Stimulated activated CD8-positive, alpha-beta memory T cell treated with anti-CD3 and anti-CD28 coated beads, Interleukin-7, amount 100 ng/mL, for 1 hour (primary cell): ENCODE results near the gene GPR173.

Experiments
- DNase-seq, 2 donors: peaks; one replicate each; pipeline ENCODE4 v3.0.0-alpha.2; 2020; ENCODE audit warnings: low read depth in 2 of 2

Gene GPR173

GRCh38 chrX:53048169-53049126 is at the start of gene GPR173:
TSS of gene GPR173 (plus strand) at chrX:53048789. CDS start at chrX:53076622, 27,833 bp downstream.
- no peak for DNase-seq

- no peak for DNase-seq
These were observed 48.0 kb upstream of the GPR173 start for GRCh38 chrX:53000447-53001135.

GRCh38 chrX:53001958-53002357 is 46.6 kb upstream of the GPR173 start:
- DNase-seq = no peak

- no peak for DNase-seq
These were observed 45.5 kb upstream of the GPR173 start for GRCh38 chrX:53003111-53003510.

GRCh38 chrX:53004038-53004437 is 44.6 kb upstream of the GPR173 start:
- no peak for DNase-seq

- no peak for DNase-seq
These were observed 43.8 kb upstream of the GPR173 start for GRCh38 chrX:53004811-53005210.

- DNase-seq = no peak
These were observed 43.3 kb upstream of the GPR173 start for GRCh38 chrX:53005327-53005726.

- DNase-seq = no peak
These were observed 39.6 kb upstream of the GPR173 start for GRCh38 chrX:53009032-53009431.

GRCh38 chrX:53013291-53013690 is 35.3 kb upstream of the GPR173 start:
- no peak for DNase-seq

GRCh38 chrX:53018627-53019026 is 30.0 kb upstream of the GPR173 start:
- no peak for DNase-seq

- DNase-seq = no peak
These were observed 26.2 kb upstream of the GPR173 start for GRCh38 chrX:53022381-53022780.

- DNase-seq = no peak
These were observed 19.9 kb upstream of the GPR173 start for GRCh38 chrX:53028678-53029077.

- DNase-seq = no peak
These were observed 17.2 kb upstream of the GPR173 start for GRCh38 chrX:53031380-53031779.

- DNase-seq = no peak
These were observed 12.4 kb upstream of the GPR173 start for GRCh38 chrX:53036149-53036548.

- no peak for DNase-seq
These were observed 9.4 kb upstream of the GPR173 start for GRCh38 chrX:53039236-53039635.

- DNase-seq = no peak
These were observed 3.6 kb upstream of the GPR173 start for GRCh38 chrX:53044995-53045394.

GRCh38 chrX:53047228-53047627 is 1.4 kb upstream of the GPR173 start:
- no peak for DNase-seq

GRCh38 chrX:53049127-53049517 is 533 bp downstream of the GPR173 start:
- no peak for DNase-seq

- no peak for DNase-seq
These were observed 2.3 kb downstream of the GPR173 start for GRCh38 chrX:53050841-53051240.

- DNase-seq = no peak
These were observed 6.8 kb downstream of the GPR173 start for GRCh38 chrX:53055244-53055849.

GRCh38 chrX:53056292-53056691 is 7.7 kb downstream of the GPR173 start:
- DNase-seq = no peak

GRCh38 chrX:53065104-53065503 is 16.5 kb downstream of the GPR173 start:
- no peak for DNase-seq

GRCh38 chrX:53071064-53071463 is 22.5 kb downstream of the GPR173 start:
- no peak for DNase-seq
